ENCODE data around the gene MVP. TPM values are rescaled to one million over a fixed set of nuclear protein-coding genes. Genes with fewer than 3 reads are reported as not detected.

MVP gene
- polyA plus RNA-seq, 1 experiment: 251 TPM

DNA sequence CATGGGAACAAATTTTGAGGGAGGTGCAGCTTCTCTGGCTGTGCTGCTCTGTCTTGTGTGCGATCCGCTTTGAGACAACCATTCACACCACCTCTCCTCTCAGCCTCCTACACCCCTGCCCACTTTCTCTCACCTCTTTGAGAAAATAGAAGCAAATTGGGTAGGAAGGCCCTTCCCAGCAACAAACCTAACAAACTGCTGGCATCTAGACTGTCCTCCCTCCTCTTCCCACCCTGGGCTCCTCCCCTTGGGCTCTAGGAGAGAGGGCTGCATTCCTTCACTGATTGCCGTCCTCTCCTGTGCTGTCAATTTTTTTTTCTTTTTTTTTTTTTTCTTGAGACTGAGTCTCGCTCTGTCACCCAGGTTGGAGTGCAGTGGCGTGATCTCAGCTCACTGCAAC, 29.2 kb downstream of the MVP start:
- Histone ChIP-seq H3K9me3 (ENCODE audit: control insufficient read depth, insufficient read depth, low read length) (no peaks in the 10 kb centered on the region), H3K4me3 (ENCODE audit: low read depth, low read length) (no peak overlapping the region), H3K27me3 (ENCODE audit: control insufficient read depth, insufficient read depth, low read length) (no peaks in the 10 kb centered on the region), H3K27ac (ENCODE audit: low read depth, low read length) (no peak overlapping the region)
- ChIA-PET CTCF (interaction anchor here (0.7 to 2.9 kb wide), 18 partner anchors 9 to 163 kb away, joined by 3 to 45 read pairs (median 8); partner anchors contain the start of genes ASPHD1, MAZ, MVP and PAGR1), POLR2A (no interaction called here)
- TF ChIP-seq, protein P1, sequence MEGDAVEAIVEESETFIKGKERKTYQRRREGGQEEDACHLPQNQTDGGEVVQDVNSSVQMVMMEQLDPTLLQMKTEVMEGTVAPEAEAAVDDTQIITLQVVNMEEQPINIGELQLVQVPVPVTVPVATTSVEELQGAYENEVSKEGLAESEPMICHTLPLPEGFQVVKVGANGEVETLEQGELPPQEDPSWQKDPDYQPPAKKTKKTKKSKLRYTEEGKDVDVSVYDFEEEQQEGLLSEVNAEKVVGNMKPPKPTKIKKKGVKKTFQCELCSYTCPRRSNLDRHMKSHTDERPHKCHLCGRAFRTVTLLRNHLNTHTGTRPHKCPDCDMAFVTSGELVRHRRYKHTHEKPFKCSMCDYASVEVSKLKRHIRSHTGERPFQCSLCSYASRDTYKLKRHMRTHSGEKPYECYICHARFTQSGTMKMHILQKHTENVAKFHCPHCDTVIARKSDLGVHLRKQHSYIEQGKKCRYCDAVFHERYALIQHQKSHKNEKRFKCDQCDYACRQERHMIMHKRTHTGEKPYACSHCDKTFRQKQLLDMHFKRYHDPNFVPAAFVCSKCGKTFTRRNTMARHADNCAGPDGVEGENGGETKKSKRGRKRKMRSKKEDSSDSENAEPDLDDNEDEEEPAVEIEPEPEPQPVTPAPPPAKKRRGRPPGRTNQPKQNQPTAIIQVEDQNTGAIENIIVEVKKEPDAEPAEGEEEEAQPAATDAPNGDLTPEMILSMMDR (IDR thresholded peaks at IDR 0.05; ENCODE audit: low read depth, low read length): no peak
- DNase-seq (ENCODE audit: low read depth, low spot score): no peak

DNA sequence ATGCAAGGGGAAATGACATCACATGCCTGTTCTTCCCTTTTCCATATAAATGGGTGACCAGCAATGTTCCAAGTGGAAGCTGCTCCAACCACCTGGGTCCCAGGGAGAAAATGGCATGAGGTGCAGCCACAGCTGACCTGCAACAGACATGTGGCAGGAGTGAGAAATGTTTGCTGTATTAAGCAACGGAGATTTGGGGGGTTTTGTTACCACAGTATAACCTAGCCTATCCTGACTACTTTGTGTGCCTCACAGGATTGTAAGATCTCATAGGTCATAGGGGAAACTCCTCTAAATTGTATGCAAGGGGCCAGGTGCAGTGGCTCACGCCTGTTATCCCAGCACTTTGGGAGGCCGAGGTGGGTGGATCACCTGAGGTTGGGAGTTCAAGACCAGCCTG, 30.7 kb downstream of the MVP start:
- TF ChIP-seq, protein P1 (IDR thresholded peaks at IDR 0.05; ENCODE audit: low read depth, low read length): no peak
- no peaks in the 10 kb centered on the region for H3K27me3 ChIP-seq (ENCODE audit: control insufficient read depth, insufficient read depth, low read length)
- ChIA-PET CTCF (interaction anchor here (1.3 to 1.4 kb wide), 2 partner anchors 44 to 150 kb away, joined by 6 to 10 read pairs; no protein-coding TSS in a partner anchor), POLR2A (no interaction called here)
- H3K9me3 ChIP-seq (ENCODE audit: control insufficient read depth, insufficient read depth, low read length): no peaks in the 10 kb centered on the region
- no peak for DNase-seq (ENCODE audit: low read depth, low spot score)
- no peak overlapping the region for H3K4me3 ChIP-seq (ENCODE audit: low read depth, low read length)
- H3K27ac ChIP-seq (ENCODE audit: low read depth, low read length): no peak overlapping the region

- TF ChIP-seq, protein P1 (IDR thresholded peaks at IDR 0.05; ENCODE audit: low read depth, low read length): no peak
- H3K27ac ChIP-seq (ENCODE audit: low read depth, low read length): peak overlapping the region; percentile 39
- DNase-seq (ENCODE audit: low read depth, low spot score): no peak
- no peaks in the 10 kb centered on the region for H3K9me3 ChIP-seq (ENCODE audit: control insufficient read depth, insufficient read depth, low read length)
- H3K4me3 ChIP-seq (ENCODE audit: low read depth, low read length): no peak overlapping the region
- no peaks in the 10 kb centered on the region for H3K27me3 ChIP-seq (ENCODE audit: control insufficient read depth, insufficient read depth, low read length)
- POLR2A ChIA-PET: interaction anchor here (1.1 kb wide), 1 partner anchor 11 kb away, joined by 4 read pairs; no protein-coding TSS in a partner anchor
- CTCF ChIA-PET: no interaction called here
Measured at GRCh38 chr16:29852654-29853053, 32.4 kb downstream of the MVP start.

- POLR2A ChIA-PET: interaction anchor here (0.8 kb wide), 1 partner anchor 10 kb away, joined by 3 read pairs; no protein-coding TSS in a partner anchor
- no peaks in the 10 kb centered on the region for H3K27me3 ChIP-seq (ENCODE audit: control insufficient read depth, insufficient read depth, low read length)
- TF ChIP-seq, protein P1 (IDR thresholded peaks at IDR 0.05; ENCODE audit: low read depth, low read length): no peak
- H3K27ac ChIP-seq (ENCODE audit: low read depth, low read length): no peak overlapping the region
- CTCF ChIA-PET: interaction anchor here (0.5 kb wide), 1 partner anchor 70 kb away, joined by 3 read pairs; no protein-coding TSS in a partner anchor
- no peak overlapping the region for H3K4me3 ChIP-seq (ENCODE audit: low read depth, low read length)
- DNase-seq (ENCODE audit: low read depth, low spot score): no peak
- H3K9me3 ChIP-seq (ENCODE audit: control insufficient read depth, insufficient read depth, low read length): no peaks in the 10 kb centered on the region; the same call in 1 of the 2 replicates
Measured at GRCh38 chr16:29854520-29855100, 34.3 kb downstream of the MVP start.

GRCh38 chr16:29857133-29857760, 37.0 kb downstream of the MVP start:
- Histone ChIP-seq H3K27ac (ENCODE audit: low read depth, low read length) (peak overlapping the region; percentile 47), H3K9me3 (ENCODE audit: control insufficient read depth, insufficient read depth, low read length) (no peaks in the 10 kb centered on the region; the same call in 1 of the 2 replicates), H3K4me3 (ENCODE audit: low read depth, low read length) (no peak overlapping the region), H3K27me3 (ENCODE audit: control insufficient read depth, insufficient read depth, low read length) (no peaks in the 10 kb centered on the region)
- DNase-seq (ENCODE audit: low read depth, low spot score): no peak
- POLR2A ChIA-PET: interaction anchor here (0.8 to 1.0 kb wide), 3 partner anchors 10 to 32 kb away, joined by 3 to 6 read pairs (median 5); no protein-coding TSS in a partner anchor
- CTCF ChIA-PET: interaction anchor here (0.6 to 3.3 kb wide), 2 partner anchors 9 to 258 kb away, joined by 5 to 30 read pairs; no protein-coding TSS in a partner anchor
- TF ChIP-seq, protein P1 (IDR thresholded peaks at IDR 0.05; ENCODE audit: low read depth, low read length): no peak
